PFSK-1 (cell line): ENCODE measurements around the gene CLN5.

Experiments used
- FOXP2 ChIP-seq: optimal IDR thresholded peaks from 2 replicates; pipeline ENCODE3; 2011; ENCODE audit warnings: borderline replicate concordance, control low read depth, inconsistent platforms; ENCODE audit not compliant: insufficient read depth; ENCODE audit errors: extremely low read length, extremely low read depth
- POLR2AphosphoS5 ChIP-seq: IDR thresholded peaks from 2 replicates; pipeline ENCODE4 v1.6.1; 2012; ENCODE audit warnings: low read depth, mild to moderate bottlenecking, control low read depth, low read length, moderate library complexity
- REST ChIP-seq, 2 experiments: IDR thresholded peaks; 2 replicates each; pipeline versions ENCODE4 v1.6.1 to v1.8.0; 2011 to 2012; ENCODE audit warnings: low read depth in 2 of 2, low read length in 2 of 2, control low read depth in 1 of 2, inconsistent platforms in 1 of 2, mild to moderate bottlenecking in 1 of 2, moderate library complexity in 1 of 2; ENCODE audit not compliant: insufficient read depth in 1 of 2
- SIN3A ChIP-seq: IDR thresholded peaks from 2 replicates; pipeline ENCODE4 v1.6.1; 2012; ENCODE audit warnings: mild to moderate bottlenecking, low read length, moderate library complexity, borderline replicate concordance; ENCODE audit not compliant: insufficient read depth
- TAF1 ChIP-seq: IDR thresholded peaks from 2 replicates; pipeline ENCODE4 v1.6.1; 2012; ENCODE audit warnings: low read length, control low read depth, borderline replicate concordance; ENCODE audit not compliant: insufficient read depth

- TF ChIP-seq SIN3A (no peak), POLR2AphosphoS5 (no peak), TAF1 (no peak), REST (IDR thresholded peaks at IDR 0.05; ENCODE audit: insufficient read depth in 1 of 2, low read depth in 2 of 2, low read length in 2 of 2) (no peak), FOXP2 (no peak)
These were observed 37.6 kb downstream of the CLN5 start for GRCh38 chr13:77029436-77029835.
